Measurements from ENCODE around the gene MTURN.

DNA sequence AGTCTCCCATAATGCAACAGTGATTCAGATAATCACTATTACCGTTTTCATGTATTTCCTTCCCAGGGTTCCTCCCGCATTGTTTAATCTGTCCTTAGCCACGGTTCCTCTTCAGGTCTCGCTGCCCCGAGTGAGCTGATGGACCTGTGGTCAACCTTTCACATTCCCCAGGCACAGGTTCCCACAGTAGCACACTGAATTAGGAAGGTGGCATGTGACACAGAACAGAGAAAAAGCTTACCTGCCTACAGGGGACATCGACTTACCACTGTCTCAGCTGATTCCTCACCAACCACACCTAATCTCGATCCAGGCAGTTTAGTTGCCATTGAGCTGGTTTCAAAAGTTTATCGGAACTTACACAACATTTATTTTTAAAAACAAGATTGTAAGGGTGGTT lies 72.2 kb downstream of the MTURN start:
- no peak for TF ChIP-seq POLR2A (IDR thresholded peaks at IDR 0.05)
- TF ChIP-seq, protein P1, sequence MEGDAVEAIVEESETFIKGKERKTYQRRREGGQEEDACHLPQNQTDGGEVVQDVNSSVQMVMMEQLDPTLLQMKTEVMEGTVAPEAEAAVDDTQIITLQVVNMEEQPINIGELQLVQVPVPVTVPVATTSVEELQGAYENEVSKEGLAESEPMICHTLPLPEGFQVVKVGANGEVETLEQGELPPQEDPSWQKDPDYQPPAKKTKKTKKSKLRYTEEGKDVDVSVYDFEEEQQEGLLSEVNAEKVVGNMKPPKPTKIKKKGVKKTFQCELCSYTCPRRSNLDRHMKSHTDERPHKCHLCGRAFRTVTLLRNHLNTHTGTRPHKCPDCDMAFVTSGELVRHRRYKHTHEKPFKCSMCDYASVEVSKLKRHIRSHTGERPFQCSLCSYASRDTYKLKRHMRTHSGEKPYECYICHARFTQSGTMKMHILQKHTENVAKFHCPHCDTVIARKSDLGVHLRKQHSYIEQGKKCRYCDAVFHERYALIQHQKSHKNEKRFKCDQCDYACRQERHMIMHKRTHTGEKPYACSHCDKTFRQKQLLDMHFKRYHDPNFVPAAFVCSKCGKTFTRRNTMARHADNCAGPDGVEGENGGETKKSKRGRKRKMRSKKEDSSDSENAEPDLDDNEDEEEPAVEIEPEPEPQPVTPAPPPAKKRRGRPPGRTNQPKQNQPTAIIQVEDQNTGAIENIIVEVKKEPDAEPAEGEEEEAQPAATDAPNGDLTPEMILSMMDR (IDR thresholded peaks at IDR 0.05 in 8 of 11, conservative IDR thresholded peaks at IDR 0.05 in 3 of 11): no peak

Data from spleen (tissue), 7 donors.